ENCODE data around the gene RAB11FIP4.

Gene RAB11FIP4

GRCh38 chr17:31452561-31453110 is 61.2 kb downstream of the RAB11FIP4 start:
- Histone ChIP-seq H4K20me1 (ENCODE audit: insufficient read depth, low read length, poor library complexity, severe bottlenecking) (no peaks in the 10 kb centered on the region), H3F3A (ENCODE audit: low read depth) (no peaks in the 10 kb centered on the region), H3K36me3 (ENCODE audit: insufficient read depth, low read length) (no peaks in the 10 kb centered on the region), H3K9me2 (replicated peaks; ENCODE audit: low read depth, low read length) (no peaks in the 10 kb centered on the region), H3K79me2 (ENCODE audit: insufficient read depth, low read length) (no peaks in the 10 kb centered on the region), H3K4me1 (ENCODE audit: insufficient read depth, low read length, poor library complexity, severe bottlenecking) (no peaks in the 10 kb centered on the region), H2AFZ (ENCODE audit: low read length) (no peak overlapping the region), H3K27me3 (ENCODE audit: insufficient read depth, low read length, poor library complexity, severe bottlenecking) (no peaks in the 10 kb centered on the region), H3K4me3 (ENCODE audit: low read length, poor library complexity, severe bottlenecking) (no peak overlapping the region), H3K4me2 (ENCODE audit: low read depth, low read length, poor library complexity, severe bottlenecking) (no peak overlapping the region), H3K9me3 (ENCODE audit: insufficient read depth, low read depth, low read length) (no peaks in the 10 kb centered on the region), H3K9ac (ENCODE audit: low read depth, low read length, poor library complexity, severe bottlenecking) (no peak overlapping the region)
- TF ChIP-seq CTCF (conservative IDR thresholded peaks at IDR 0.05; ENCODE audit: low read length) (no peak), EZH2phosphoT487 (IDR thresholded peaks at IDR 0.05; ENCODE audit: borderline replicate concordance) (no peak)

- Histone ChIP-seq H3F3A (ENCODE audit: low read depth) (no peaks in the 10 kb centered on the region), H3K9me3 (ENCODE audit: insufficient read depth, low read depth, low read length) (no peaks in the 10 kb centered on the region), H3K9me2 (replicated peaks; ENCODE audit: low read depth, low read length) (no peaks in the 10 kb centered on the region), H2AFZ (ENCODE audit: low read length) (no peak overlapping the region), H3K4me1 (ENCODE audit: insufficient read depth, low read length, poor library complexity, severe bottlenecking) (no peaks in the 10 kb centered on the region), H3K4me2 (ENCODE audit: low read depth, low read length, poor library complexity, severe bottlenecking) (no peak overlapping the region), H3K79me2 (ENCODE audit: insufficient read depth, low read length) (no peaks in the 10 kb centered on the region), H3K9ac (ENCODE audit: low read depth, low read length, poor library complexity, severe bottlenecking) (no peak overlapping the region), H3K27me3 (ENCODE audit: insufficient read depth, low read length, poor library complexity, severe bottlenecking) (no peaks in the 10 kb centered on the region), H3K36me3 (ENCODE audit: insufficient read depth, low read length) (no peaks in the 10 kb centered on the region), H4K20me1 (ENCODE audit: insufficient read depth, low read length, poor library complexity, severe bottlenecking) (no peaks in the 10 kb centered on the region), H3K4me3 (ENCODE audit: low read length, poor library complexity, severe bottlenecking) (no peak overlapping the region)
- TF ChIP-seq CTCF (conservative IDR thresholded peaks at IDR 0.05; ENCODE audit: low read length), result no peak
- TF ChIP-seq EZH2phosphoT487 (IDR thresholded peaks at IDR 0.05; ENCODE audit: borderline replicate concordance), result no peak
Measured at GRCh38 chr17:31453896-31454295, 62.4 kb downstream of the RAB11FIP4 start.

GRCh38 chr17:31456814-31457213 is 65.3 kb downstream of the RAB11FIP4 start:
- Histone ChIP-seq H3K4me3 (ENCODE audit: low read length, poor library complexity, severe bottlenecking) (no peak overlapping the region), H3F3A (ENCODE audit: low read depth) (no peaks in the 10 kb centered on the region), H2AFZ (ENCODE audit: low read length) (no peak overlapping the region), H3K9me2 (replicated peaks; ENCODE audit: low read depth, low read length) (no peaks in the 10 kb centered on the region), H3K79me2 (ENCODE audit: insufficient read depth, low read length) (no peaks in the 10 kb centered on the region), H3K4me2 (ENCODE audit: low read depth, low read length, poor library complexity, severe bottlenecking) (no peak overlapping the region), H3K9ac (ENCODE audit: low read depth, low read length, poor library complexity, severe bottlenecking) (no peak overlapping the region), H3K27me3 (ENCODE audit: insufficient read depth, low read length, poor library complexity, severe bottlenecking) (no peaks in the 10 kb centered on the region), H3K4me1 (ENCODE audit: insufficient read depth, low read length, poor library complexity, severe bottlenecking) (no peaks in the 10 kb centered on the region), H3K9me3 (ENCODE audit: insufficient read depth, low read depth, low read length) (no peaks in the 10 kb centered on the region), H4K20me1 (ENCODE audit: insufficient read depth, low read length, poor library complexity, severe bottlenecking) (no peaks in the 10 kb centered on the region), H3K36me3 (ENCODE audit: insufficient read depth, low read length) (no peaks in the 10 kb centered on the region)
- TF ChIP-seq CTCF (conservative IDR thresholded peaks at IDR 0.05; ENCODE audit: low read length) (no peak), EZH2phosphoT487 (IDR thresholded peaks at IDR 0.05; ENCODE audit: borderline replicate concordance) (no peak)
